Measurements from ENCODE around the gene BDKRB1.
A peak's percentile ranks its signal among the peaks of the same experiment; 100 is the strongest.

BDKRB1 gene

DNA sequence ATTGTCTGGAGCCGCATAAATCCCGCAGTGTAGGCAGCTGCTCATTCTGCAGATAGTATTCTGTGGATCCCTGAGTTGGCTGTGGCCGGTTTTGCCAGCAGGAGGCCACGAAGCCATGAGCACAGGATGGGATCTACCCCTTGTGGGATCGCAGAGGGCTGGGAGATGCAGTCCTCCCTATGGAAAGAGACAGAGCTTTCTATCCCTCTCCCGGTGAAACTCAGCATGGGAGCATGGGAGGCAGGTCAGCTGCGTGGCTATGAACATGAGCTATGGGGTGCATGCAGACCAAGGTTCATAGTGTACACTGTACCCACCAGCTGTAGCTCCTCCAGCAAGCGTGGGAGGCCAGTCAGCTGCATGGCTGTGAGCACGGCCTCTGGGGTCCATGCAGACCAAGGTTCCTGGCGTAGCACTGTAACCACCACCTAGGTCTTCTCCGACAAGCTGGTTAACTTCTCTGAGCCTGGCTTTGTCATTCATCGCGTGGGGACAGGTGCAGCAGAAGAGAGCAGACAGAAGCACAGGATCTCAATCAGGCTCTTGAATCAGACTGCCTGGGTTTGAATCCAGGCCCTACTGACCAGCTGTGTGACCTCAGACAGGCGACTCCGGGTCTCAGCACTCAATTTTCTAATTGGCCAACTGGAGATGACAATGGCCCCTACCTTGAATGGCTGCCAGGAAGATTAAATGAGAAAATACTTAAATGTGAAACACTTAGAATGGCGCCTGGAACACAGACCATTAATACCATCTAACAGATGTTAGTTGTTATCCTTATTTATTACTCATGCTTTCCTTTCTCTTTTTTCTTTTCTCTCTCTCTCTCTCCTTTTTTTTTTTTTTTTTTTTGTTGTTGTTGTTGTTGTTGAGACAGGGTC lies 6.0 kb downstream of the BDKRB1 start:
- DNase-seq, result no peak

DNA sequence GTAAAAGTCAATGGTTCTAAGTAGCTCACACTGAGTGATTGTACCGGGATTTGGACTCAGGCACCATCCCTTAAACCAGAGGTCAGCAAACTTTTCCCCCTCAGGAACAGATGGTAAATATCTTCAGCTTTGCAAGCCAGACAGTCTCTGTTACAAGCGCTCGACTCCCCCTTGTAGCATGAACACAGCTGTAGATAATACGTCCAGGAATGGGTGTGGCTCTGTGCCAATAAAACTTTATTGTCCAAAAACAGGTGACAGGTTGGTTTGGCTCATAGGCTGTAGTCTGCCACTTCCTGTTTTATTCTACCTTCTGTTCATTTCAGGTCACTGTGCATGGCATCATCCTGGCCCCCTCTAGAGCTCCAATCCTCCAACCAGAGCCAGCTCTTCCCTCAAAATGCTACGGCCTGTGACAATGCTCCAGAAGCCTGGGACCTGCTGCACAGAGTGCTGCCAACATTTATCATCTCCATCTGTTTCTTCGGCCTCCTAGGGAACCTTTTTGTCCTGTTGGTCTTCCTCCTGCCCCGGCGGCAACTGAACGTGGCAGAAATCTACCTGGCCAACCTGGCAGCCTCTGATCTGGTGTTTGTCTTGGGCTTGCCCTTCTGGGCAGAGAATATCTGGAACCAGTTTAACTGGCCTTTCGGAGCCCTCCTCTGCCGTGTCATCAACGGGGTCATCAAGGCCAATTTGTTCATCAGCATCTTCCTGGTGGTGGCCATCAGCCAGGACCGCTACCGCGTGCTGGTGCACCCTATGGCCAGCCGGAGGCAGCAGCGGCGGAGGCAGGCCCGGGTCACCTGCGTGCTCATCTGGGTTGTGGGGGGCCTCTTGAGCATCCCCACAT lies 7.6 kb downstream of the BDKRB1 start:
- no peak for DNase-seq

DNA sequence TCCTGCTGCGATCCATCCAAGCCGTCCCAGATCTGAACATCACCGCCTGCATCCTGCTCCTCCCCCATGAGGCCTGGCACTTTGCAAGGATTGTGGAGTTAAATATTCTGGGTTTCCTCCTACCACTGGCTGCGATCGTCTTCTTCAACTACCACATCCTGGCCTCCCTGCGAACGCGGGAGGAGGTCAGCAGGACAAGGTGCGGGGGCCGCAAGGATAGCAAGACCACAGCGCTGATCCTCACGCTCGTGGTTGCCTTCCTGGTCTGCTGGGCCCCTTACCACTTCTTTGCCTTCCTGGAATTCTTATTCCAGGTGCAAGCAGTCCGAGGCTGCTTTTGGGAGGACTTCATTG lies 8.2 kb downstream of the BDKRB1 start:
- DNase-seq, result no peak

DNA sequence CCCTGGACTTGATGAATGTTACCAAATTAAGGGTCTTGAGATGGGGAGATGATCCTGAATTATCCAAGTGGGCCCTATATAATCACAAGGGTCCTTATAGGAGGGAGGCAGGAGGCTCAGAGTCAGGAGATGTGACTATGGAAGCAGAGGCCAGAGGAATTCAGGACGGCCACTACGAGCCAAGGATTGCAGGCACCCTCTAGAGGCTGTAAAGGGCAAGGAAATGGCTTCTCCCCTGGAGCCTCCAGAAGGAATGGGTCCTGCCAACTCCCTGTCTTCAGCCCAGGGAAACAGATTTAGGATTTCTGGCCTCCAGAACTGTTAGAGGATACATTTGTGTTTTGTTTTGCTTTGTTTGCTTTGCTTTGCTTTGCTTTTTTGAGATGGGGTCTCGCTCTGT lies 8.8 kb downstream of the BDKRB1 start:
- DNase-seq, result peak in 1 of 4 experiments; percentile 26

GRCh38 chr14:96265383-96266095 lies 9.5 kb downstream of the BDKRB1 start:
- no peak for DNase-seq

DNA sequence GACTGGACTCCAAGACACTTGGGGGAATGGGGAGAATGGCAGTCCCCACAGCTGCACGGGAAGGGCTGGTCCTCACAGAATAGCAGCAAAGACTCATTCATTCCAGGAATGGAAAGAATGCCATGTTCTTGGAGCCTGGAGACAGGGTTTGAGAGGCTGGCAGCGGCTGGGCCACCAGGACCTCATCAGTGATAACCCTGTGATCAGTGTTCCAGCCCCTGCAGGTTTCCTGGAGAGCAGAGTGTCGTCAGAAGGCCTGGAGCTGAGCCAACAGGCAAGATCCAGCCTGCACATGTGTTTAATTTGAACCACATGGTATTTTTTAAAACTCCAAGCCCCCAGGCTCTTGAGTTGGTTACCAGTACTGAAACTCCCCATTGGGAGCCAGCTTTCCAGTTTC lies 11.3 kb downstream of the BDKRB1 start:
- no peak for DNase-seq

- no peak for DNase-seq
These were observed 11.9 kb downstream of the BDKRB1 start for GRCh38 chr14:96267916-96268315.

DNA sequence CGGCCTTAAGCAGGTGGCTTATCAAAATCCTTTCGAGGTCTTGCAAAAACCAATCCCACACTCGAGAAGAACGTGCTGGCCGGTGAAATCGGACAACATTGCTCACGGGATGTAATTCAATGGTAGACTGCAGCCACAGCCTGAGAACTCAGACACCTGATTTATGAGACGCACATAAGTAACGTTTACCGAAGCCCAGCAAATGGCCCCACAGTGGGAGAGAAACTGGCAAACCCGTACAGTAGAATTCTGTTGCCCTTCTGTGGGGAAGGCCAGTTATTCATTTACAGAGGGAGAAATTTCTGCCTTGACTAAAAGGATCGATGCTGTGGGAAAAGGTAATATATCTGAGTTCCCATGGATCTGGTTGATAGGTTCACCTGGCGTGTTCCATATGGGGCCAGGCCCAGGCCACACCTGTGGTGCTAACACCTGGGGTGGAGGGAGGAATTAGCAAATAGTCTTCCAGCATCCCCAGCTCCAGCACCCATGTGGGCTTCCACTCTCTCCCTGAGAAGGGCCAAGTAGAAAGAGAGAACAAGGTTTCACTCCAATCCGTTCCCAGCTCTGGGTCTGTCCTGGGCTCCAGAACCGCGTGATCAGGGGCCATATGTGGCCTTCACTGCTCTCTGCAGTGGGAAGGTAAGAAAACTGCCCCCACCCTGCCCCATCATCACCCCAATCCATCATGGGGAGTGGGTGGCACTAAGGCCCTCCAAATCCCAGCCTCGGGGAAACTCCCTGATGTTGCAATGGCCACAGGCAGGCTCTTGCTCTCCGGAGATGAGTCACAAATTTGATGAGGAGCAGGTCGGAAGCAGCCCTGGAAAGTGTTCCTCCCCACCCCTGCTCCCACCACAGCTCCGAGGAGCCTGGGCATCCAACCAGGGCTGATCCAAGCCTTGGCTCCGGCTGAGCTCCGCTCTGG lies 12.7 kb downstream of the BDKRB1 start:
- DNase-seq, result peak in 1 of 4 experiments; percentile 9

- no peak for DNase-seq
These were observed 13.3 kb downstream of the BDKRB1 start for GRCh38 chr14:96269359-96269710.

- DNase-seq, result no peak
These were observed 14.8 kb downstream of the BDKRB1 start for GRCh38 chr14:96270565-96271420.

DNA sequence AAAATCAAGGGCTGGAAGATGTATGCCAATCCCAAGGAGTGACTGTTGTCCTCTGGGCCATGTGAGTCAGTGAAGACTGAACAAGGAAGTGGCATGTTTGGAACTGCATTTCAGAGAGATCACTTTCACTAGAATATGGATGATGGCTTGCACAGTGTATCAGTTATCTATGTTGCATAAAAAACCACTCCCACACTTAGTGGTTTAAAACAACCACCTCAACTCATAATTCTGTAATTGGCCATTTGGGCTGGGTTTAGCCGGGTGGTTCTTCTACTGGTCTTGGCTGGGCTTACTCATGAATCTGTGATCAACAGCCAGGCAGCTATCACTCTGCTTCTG lies 15.4 kb downstream of the BDKRB1 start:
- DNase-seq, result no peak

DNA sequence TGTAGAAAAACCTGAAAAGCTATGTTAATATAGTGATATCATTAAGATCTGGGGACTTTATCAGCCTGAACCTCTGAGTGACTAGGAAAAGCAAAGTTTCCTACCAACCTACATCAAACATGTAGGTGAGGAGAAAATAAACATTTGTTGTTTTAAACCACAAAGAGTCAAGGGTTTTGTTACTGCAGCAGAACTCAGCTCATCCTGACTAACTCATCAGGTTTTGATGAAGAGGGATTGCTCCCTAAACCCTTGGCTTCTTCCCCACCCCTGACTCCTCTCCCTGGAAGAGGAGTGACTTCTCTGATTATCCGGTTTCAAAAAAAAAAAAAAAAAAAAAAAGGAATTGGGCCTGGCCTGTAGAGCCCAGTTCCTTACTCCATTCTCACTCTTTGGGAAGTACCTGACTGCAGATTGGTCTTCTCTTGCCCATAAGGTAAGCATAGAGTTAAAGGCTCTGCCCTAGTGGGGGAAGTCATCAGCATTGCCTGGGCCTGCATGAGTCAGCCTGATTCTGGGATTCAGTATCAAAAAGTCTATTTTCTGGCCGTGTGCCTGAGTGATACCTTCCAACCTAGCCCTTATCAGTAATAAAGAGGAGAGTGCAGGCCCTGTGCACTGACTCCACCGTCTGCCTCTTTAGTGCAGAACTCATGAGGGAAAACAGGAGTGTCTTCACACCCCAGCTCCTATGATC lies 16.9 kb downstream of the BDKRB1 start:
- DNase-seq, result no peak

- no peak for DNase-seq
These were observed 17.6 kb downstream of the BDKRB1 start for GRCh38 chr14:96273629-96274028.

- no peak for DNase-seq
These were observed 18.1 kb downstream of the BDKRB1 start for GRCh38 chr14:96274122-96274521.

GRCh38 chr14:96274543-96274942 lies 18.5 kb downstream of the BDKRB1 start:
- no peak for DNase-seq

DNA sequence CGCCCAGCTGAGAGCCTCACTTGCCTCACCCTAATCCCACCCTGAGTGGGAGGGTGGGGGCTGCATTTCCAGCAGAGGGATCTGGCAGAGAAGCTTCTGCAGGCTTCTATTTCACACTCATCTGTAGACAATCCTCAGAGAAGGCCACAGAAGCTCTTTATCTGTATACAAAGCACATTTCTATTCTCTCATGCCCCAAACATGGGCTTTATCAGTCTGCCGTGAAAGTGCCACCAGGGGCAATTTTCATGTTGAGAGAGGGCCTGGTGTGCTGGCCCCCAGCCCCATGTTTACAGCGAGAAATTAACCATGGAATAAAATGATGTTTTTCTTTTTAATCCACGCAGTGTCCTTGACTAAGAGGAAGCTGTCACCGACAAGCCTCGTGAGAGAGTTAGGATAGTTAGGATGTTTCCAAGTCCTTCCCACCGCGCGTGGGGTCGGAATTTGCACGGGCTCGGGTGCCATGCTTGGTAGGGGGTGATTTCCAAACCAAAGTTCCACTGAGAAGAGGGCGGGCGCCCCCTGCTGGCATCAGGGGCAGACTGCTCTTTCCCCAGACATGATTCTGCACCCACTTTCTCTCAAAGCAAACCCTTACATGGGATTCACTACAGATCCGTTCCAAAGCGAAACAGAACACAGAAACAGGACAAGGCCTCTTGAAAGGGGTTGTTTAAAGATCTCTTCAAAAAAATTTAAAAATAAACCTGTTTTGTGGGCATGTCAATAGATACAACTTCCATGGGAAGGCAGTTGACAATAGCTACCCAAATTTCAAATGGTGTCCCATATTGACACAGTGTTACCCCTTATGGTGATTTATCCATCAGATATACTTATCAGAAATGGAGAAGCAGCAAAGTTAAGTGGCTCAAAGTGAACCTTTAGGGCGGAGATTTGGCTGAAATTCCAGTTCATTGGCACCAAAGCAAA lies 19.4 kb downstream of the BDKRB1 start:
- DNase-seq, result peak; percentile 61 to 86 (median 74)

GRCh38 chr14:96277890-96278289 lies 21.9 kb downstream of the BDKRB1 start:
- DNase-seq, result no peak

- DNase-seq, result no peak
These were observed 23.6 kb downstream of the BDKRB1 start for GRCh38 chr14:96279564-96279963.

DNA sequence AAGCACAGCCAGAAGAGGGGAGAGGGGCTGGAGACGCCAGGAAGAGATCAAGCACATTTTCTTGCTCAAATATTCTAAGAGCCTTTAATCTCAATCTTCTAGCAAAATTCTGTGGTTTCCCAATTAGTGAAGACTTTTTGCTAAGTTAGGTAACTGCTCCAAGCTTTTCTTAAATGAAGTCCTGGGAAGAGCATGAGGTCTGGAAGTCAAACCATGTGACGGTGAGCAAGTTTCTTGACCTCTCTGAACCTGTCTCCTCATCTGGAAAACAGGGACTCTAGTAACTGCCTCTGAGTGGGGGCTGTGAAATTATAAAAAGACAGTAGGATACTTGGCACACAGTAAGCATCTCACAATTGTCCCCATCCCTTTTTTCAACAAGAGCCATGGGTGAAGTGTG lies 24.1 kb downstream of the BDKRB1 start:
- no peak for DNase-seq
